PFSK-1 (cell line): ENCODE data around the gene TMEM26.

Experiments
- POLR2AphosphoS5 ChIP-seq: IDR thresholded peaks from 2 replicates; pipeline ENCODE4 v1.6.1; 2012; ENCODE audit warnings: low read depth, mild to moderate bottlenecking, control low read depth, low read length, moderate library complexity
- REST ChIP-seq, 2 experiments: IDR thresholded peaks; 2 replicates each; pipeline versions ENCODE4 v1.6.1 to v1.8.0; 2011 to 2012; ENCODE audit warnings: low read depth in 2 of 2, low read length in 2 of 2, control low read depth in 1 of 2, inconsistent platforms in 1 of 2, mild to moderate bottlenecking in 1 of 2, moderate library complexity in 1 of 2; ENCODE audit not compliant: insufficient read depth in 1 of 2
- SIN3A ChIP-seq: IDR thresholded peaks from 2 replicates; pipeline ENCODE4 v1.6.1; 2012; ENCODE audit warnings: mild to moderate bottlenecking, low read length, moderate library complexity, borderline replicate concordance; ENCODE audit not compliant: insufficient read depth
- TAF1 ChIP-seq: IDR thresholded peaks from 2 replicates; pipeline ENCODE4 v1.6.1; 2012; ENCODE audit warnings: low read length, control low read depth, borderline replicate concordance; ENCODE audit not compliant: insufficient read depth

GRCh38 chr10:61400524-61400923 is 52.7 kb downstream of the TMEM26 start:
- TF ChIP-seq POLR2AphosphoS5 (no peak), TAF1 (no peak), REST (IDR thresholded peaks at IDR 0.05; ENCODE audit: insufficient read depth in 1 of 2, low read depth in 2 of 2, low read length in 2 of 2) (no peak), SIN3A (no peak)
